WTC11 (cell line): ENCODE results near the gene MYOM1.

ENCODE experiments used
- JUN ChIP-seq: sonication (generic); formaldehyde crosslinking; IDR thresholded peaks from 2 replicates; pipeline ENCODE4 v1.8.0; 2023; ENCODE audit warnings: mild to moderate bottlenecking, missing genetic modification reagents
- NR2C2 ChIP-seq: sonication (generic); formaldehyde crosslinking; IDR thresholded peaks from 2 replicates; pipeline ENCODE4 v1.8.0; 2022; ENCODE audit warnings: mild to moderate bottlenecking, missing genetic modification reagents
- PRRX2 ChIP-seq: fragments of 250-450 bp; sonication (Bioruptor Pico); IDR thresholded peaks from 2 replicates; pipeline ENCODE4 v1.8.0; 2021; ENCODE audit warnings: mild to moderate bottlenecking
- SMAD3 ChIP-seq: sonication (generic); formaldehyde crosslinking; IDR thresholded peaks from 2 replicates; pipeline ENCODE4 v1.8.0; 2022; ENCODE audit warnings: missing genetic modification reagents, mild to moderate bottlenecking, borderline replicate concordance
- ZNF138 ChIP-seq: sonication (generic); formaldehyde crosslinking; conservative IDR thresholded peaks from 2 replicates; pipeline ENCODE4 v1.8.1; 2022; ENCODE audit warnings: mild to moderate bottlenecking, moderate library complexity, missing genetic modification reagents
- TF ChIP-seq, protein P1 (sequence below): fragments of 200-600 bp; IDR thresholded peaks from 2 replicates; pipeline ENCODE4 v1.8.0; 2022; ENCODE audit warnings: antibody characterized with exemption
- TF ChIP-seq, protein P2 (sequence below): sonication (generic); formaldehyde crosslinking; IDR thresholded peaks from 2 replicates; pipeline ENCODE4 v1.8.0; 2022; ENCODE audit warnings: mild to moderate bottlenecking, missing genetic modification reagents
- TF ChIP-seq, protein P3 (sequence below): sonication (generic); formaldehyde crosslinking; IDR thresholded peaks from 2 replicates; pipeline ENCODE4 v1.8.1; 2023; ENCODE audit warnings: mild to moderate bottlenecking, missing genetic modification reagents, moderate library complexity
- TF ChIP-seq, protein P4 (sequence below): fragments of 250-450 bp; sonication (Bioruptor Pico); IDR thresholded peaks from 2 replicates; pipeline ENCODE4 v2.1.2; 2022; ENCODE audit warnings: mild to moderate bottlenecking, moderate library complexity

DNA sequence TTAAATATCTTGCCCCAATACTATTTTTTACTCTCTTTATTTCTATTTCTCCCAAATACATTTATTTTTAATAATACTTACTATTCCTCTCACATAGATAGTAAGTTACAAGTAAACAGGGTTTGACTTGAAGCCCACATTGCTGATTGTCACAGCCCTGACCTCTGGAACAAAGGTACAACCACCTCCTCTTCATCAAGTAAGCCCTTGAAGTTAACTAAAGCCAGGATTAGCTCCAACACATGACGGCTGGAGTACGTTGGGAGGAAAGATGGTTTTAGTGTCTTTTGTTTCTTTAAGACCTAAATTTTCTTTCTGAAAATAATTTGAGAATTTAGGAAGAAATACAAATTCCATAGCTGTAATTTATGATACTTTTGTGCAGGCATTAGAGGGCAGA is 949 bp downstream of the MYOM1 start:
- TF ChIP-seq JUN (CRISPR knock-in tag) (no peak), PRRX2 (CRISPR knock-in tag) (no peak), ZNF138 (no peak), NR2C2 (no peak), SMAD3 (CRISPR knock-in tag) (no peak)
- TF ChIP-seq, protein P1, sequence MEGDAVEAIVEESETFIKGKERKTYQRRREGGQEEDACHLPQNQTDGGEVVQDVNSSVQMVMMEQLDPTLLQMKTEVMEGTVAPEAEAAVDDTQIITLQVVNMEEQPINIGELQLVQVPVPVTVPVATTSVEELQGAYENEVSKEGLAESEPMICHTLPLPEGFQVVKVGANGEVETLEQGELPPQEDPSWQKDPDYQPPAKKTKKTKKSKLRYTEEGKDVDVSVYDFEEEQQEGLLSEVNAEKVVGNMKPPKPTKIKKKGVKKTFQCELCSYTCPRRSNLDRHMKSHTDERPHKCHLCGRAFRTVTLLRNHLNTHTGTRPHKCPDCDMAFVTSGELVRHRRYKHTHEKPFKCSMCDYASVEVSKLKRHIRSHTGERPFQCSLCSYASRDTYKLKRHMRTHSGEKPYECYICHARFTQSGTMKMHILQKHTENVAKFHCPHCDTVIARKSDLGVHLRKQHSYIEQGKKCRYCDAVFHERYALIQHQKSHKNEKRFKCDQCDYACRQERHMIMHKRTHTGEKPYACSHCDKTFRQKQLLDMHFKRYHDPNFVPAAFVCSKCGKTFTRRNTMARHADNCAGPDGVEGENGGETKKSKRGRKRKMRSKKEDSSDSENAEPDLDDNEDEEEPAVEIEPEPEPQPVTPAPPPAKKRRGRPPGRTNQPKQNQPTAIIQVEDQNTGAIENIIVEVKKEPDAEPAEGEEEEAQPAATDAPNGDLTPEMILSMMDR = no peak
- TF ChIP-seq, protein P2, sequence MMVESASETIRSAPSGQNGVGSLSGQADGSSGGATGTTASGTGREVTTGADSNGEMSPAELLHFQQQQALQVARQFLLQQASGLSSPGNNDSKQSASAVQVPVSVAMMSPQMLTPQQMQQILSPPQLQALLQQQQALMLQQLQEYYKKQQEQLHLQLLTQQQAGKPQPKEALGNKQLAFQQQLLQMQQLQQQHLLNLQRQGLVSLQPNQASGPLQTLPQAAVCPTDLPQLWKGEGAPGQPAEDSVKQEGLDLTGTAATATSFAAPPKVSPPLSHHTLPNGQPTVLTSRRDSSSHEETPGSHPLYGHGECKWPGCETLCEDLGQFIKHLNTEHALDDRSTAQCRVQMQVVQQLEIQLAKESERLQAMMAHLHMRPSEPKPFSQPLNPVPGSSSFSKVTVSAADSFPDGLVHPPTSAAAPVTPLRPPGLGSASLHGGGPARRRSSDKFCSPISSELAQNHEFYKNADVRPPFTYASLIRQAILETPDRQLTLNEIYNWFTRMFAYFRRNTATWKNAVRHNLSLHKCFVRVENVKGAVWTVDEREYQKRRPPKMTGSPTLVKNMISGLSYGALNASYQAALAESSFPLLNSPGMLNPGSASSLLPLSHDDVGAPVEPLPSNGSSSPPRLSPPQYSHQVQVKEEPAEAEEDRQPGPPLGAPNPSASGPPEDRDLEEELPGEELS (CRISPR knock-in tag) = no peak
- TF ChIP-seq, protein P3, sequence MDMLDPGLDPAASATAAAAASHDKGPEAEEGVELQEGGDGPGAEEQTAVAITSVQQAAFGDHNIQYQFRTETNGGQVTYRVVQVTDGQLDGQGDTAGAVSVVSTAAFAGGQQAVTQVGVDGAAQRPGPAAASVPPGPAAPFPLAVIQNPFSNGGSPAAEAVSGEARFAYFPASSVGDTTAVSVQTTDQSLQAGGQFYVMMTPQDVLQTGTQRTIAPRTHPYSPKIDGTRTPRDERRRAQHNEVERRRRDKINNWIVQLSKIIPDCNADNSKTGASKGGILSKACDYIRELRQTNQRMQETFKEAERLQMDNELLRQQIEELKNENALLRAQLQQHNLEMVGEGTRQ (CRISPR knock-in tag) = no peak
- TF ChIP-seq, protein P4, sequence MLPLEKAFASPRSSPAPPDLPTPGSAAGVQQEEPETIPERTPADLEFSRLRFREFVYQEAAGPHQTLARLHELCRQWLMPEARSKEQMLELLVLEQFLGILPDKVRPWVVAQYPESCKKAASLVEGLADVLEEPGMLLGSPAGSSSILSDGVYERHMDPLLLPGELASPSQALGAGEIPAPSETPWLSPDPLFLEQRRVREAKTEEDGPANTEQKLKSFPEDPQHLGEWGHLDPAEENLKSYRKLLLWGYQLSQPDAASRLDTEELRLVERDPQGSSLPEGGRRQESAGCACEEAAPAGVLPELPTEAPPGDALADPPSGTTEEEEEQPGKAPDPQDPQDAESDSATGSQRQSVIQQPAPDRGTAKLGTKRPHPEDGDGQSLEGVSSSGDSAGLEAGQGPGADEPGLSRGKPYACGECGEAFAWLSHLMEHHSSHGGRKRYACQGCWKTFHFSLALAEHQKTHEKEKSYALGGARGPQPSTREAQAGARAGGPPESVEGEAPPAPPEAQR = no peak
